Karpas-422 (cell line): Measurements from ENCODE around the gene ATG9B. TPM values are rescaled to one million over a fixed set of nuclear protein-coding genes. Genes with fewer than 3 reads are reported as not detected.
A peak's percentile ranks its signal among the peaks of the same experiment; 100 is the strongest.

Source experiments
- DNase-seq: peaks from one replicate; pipeline ENCODE4 v3.0.0-alpha.2; 2015
- H2AFZ ChIP-seq: fragments of 200-600 bp; sonication (generic); 2 replicates; pipeline ENCODE4 v1.6.1; 2014; ENCODE audit warnings: antibody characterized with exemption, low read length, mixed read lengths
- H3K27ac ChIP-seq: fragments of 200-600 bp; sonication (generic); 2 replicates; pipeline ENCODE4 v1.5.1; 2014; ENCODE audit warnings: mild to moderate bottlenecking, low read length, moderate library complexity
- H3K27me3 ChIP-seq: fragments of 200-600 bp; sonication (generic); 2 replicates; pipeline ENCODE4 v1.6.1; 2014; ENCODE audit warnings: low read length, mixed read lengths
- H3K36me3 ChIP-seq: fragments of 200-600 bp; sonication (generic); 2 replicates; pipeline ENCODE4 v1.6.1; 2014; ENCODE audit warnings: low read length, mixed read lengths; ENCODE audit not compliant: insufficient read depth
- H3K4me1 ChIP-seq: fragments of 200-600 bp; sonication (generic); 2 replicates; pipeline ENCODE4 v1.6.1; 2014; ENCODE audit warnings: mild to moderate bottlenecking, low read length, mixed read lengths
- H3K4me2 ChIP-seq: fragments of 200-600 bp; sonication (generic); 2 replicates; pipeline ENCODE4 v1.6.1; 2014; ENCODE audit warnings: low read length, low read depth, mild to moderate bottlenecking; ENCODE audit not compliant: poor library complexity, severe bottlenecking
- H3K4me3 ChIP-seq: fragments of 200-600 bp; sonication (generic); 2 replicates; pipeline ENCODE4 v1.5.1; 2014; ENCODE audit warnings: mild to moderate bottlenecking, antibody characterized with exemption, low read length, mixed read lengths
- H3K79me2 ChIP-seq: fragments of 200-600 bp; sonication (generic); 2 replicates; pipeline ENCODE4 v1.6.1; 2014; ENCODE audit warnings: mild to moderate bottlenecking, low read length, mixed read lengths
- H3K9ac ChIP-seq: fragments of 200-600 bp; sonication (generic); 2 replicates; pipeline ENCODE4 v1.6.0; 2014; ENCODE audit warnings: low read length
- H3K9me2 ChIP-seq: fragments of 200-600 bp; sonication (generic), shearing (Covaris generic); replicated peaks from 2 replicates; pipeline ENCODE4 v1.6.0; 2014; ENCODE audit warnings: mild to moderate bottlenecking, low read length, moderate library complexity; ENCODE audit not compliant: insufficient read depth
- H3K9me3 ChIP-seq: fragments of 300-700, 200-600 bp; sonication (generic); 2 replicates; pipeline ENCODE4 v1.6.1; 2014; ENCODE audit warnings: low read length, mixed read lengths
- H4K20me1 ChIP-seq: fragments of 200-600 bp; sonication (generic); 2 replicates; pipeline ENCODE4 v1.6.1; 2014; ENCODE audit warnings: mild to moderate bottlenecking, antibody characterized with exemption, low read length, low read depth; ENCODE audit not compliant: insufficient read depth
- total RNA-seq: library from RNA; depleted of rRNA; stranded (reverse); fragments of >200 nt; shearing (Covaris generic); gene quantifications from 2 replicates; pipeline ENCODE4 v1.2.3, GENCODE V29; 2014; ENCODE audit warnings: low replicate concordance

ATG9B gene
- total RNA-seq, 1 experiment from 2014 or later, result 0.78 TPM

GRCh38 chr7:150988230-150989226, 35.8 kb downstream of the ATG9B start:
- peak; percentile 88 for DNase-seq
- H3K4me3 ChIP-seq, result no peak overlapping the region

GRCh38 chr7:150986556-150986955, 37.7 kb downstream of the ATG9B start:
- H3K36me3 ChIP-seq, result no peaks in the 10 kb centered on the region
- H3K9ac ChIP-seq, result no peak overlapping the region
- H3K4me2 ChIP-seq, result no peak overlapping the region
- no peaks in the 10 kb centered on the region for H3K27me3 ChIP-seq
- H3K9me3 ChIP-seq, result no peaks in the 10 kb centered on the region
- no peak overlapping the region for H3K27ac ChIP-seq
- 0 out of 2 replicates have a peak, but pooled peaks cover 5% of the 10 kb centered on the region for H3K4me1 ChIP-seq
- no peaks in the 10 kb centered on the region for H3K9me2 ChIP-seq
- no peak overlapping the region for H2AFZ ChIP-seq
- H4K20me1 ChIP-seq, result peaks cover 11% of the 10 kb centered on the region; the same call in 1 of the 2 replicates
- H3K4me3 ChIP-seq, result no peak overlapping the region
- H3K79me2 ChIP-seq, result no peaks in the 10 kb centered on the region
- no peak for DNase-seq

More at GRCh38 chr7:150988230-150989226, 35.8 kb downstream of the ATG9B start:
- peaks cover 11% of the 10 kb centered on the region; the same call in 1 of the 2 replicates for H4K20me1 ChIP-seq
- H3K27ac ChIP-seq, result no peak overlapping the region
- H3K79me2 ChIP-seq, result no peaks in the 10 kb centered on the region
- H2AFZ ChIP-seq, result no peak overlapping the region
- no peaks in the 10 kb centered on the region for H3K9me2 ChIP-seq
- no peaks in the 10 kb centered on the region for H3K27me3 ChIP-seq
- no peak overlapping the region for H3K9ac ChIP-seq
- H3K36me3 ChIP-seq, result no peaks in the 10 kb centered on the region
- H3K4me1 ChIP-seq, result 0 out of 2 replicates have a peak, but pooled peaks cover 5% of the 10 kb centered on the region
- H3K9me3 ChIP-seq, result no peaks in the 10 kb centered on the region
- H3K4me2 ChIP-seq, result no peak overlapping the region

GRCh38 chr7:150986099-150986512, 38.2 kb downstream of the ATG9B start:
- H3K4me3 ChIP-seq, result no peak overlapping the region
- H3K4me2 ChIP-seq, result no peak overlapping the region
- no peaks in the 10 kb centered on the region for H3K27me3 ChIP-seq
- no peak overlapping the region for H3K9ac ChIP-seq
- H3K9me3 ChIP-seq, result no peaks in the 10 kb centered on the region
- 0 out of 2 replicates have a peak, but pooled peaks cover 5% of the 10 kb centered on the region for H3K4me1 ChIP-seq
- no peaks in the 10 kb centered on the region for H3K79me2 ChIP-seq
- H3K9me2 ChIP-seq, result no peaks in the 10 kb centered on the region
- no peak overlapping the region for H2AFZ ChIP-seq
- peak; percentile 85 for DNase-seq
- no peak overlapping the region for H3K27ac ChIP-seq
- H3K36me3 ChIP-seq, result no peaks in the 10 kb centered on the region
- peaks cover 11% of the 10 kb centered on the region; the same call in 1 of the 2 replicates for H4K20me1 ChIP-seq

GRCh38 chr7:150983893-150984368, 40.4 kb downstream of the ATG9B start:
- H2AFZ ChIP-seq, result no peak overlapping the region
- no peaks in the 10 kb centered on the region for H3K36me3 ChIP-seq
- DNase-seq, result peak; percentile 81
- no peak overlapping the region for H3K4me2 ChIP-seq
- no peaks in the 10 kb centered on the region for H3K27me3 ChIP-seq
- H4K20me1 ChIP-seq, result peaks cover 16% of the 10 kb centered on the region; the same call in 1 of the 2 replicates
- no peaks in the 10 kb centered on the region for H3K9me2 ChIP-seq
- H3K9ac ChIP-seq, result no peak overlapping the region
- H3K4me1 ChIP-seq, result peaks cover 8% of the 10 kb centered on the region
- H3K27ac ChIP-seq, result no peak overlapping the region
- H3K79me2 ChIP-seq, result no peaks in the 10 kb centered on the region
- H3K9me3 ChIP-seq, result no peaks in the 10 kb centered on the region
- H3K4me3 ChIP-seq, result no peak overlapping the region

GRCh38 chr7:150982351-150982750, 41.9 kb downstream of the ATG9B start:
- no peak overlapping the region for H3K27ac ChIP-seq
- H4K20me1 ChIP-seq, result peaks cover 16% of the 10 kb centered on the region; the same call in 1 of the 2 replicates
- no peak overlapping the region for H3K4me2 ChIP-seq
- H3K4me3 ChIP-seq, result no peak overlapping the region
- no peak for DNase-seq
- H3K9ac ChIP-seq, result no peak overlapping the region
- no peaks in the 10 kb centered on the region for H3K9me2 ChIP-seq
- no peaks in the 10 kb centered on the region for H3K27me3 ChIP-seq
- no peaks in the 10 kb centered on the region for H3K36me3 ChIP-seq
- no peaks in the 10 kb centered on the region for H3K79me2 ChIP-seq
- peaks cover 11% of the 10 kb centered on the region for H3K4me1 ChIP-seq
- no peaks in the 10 kb centered on the region for H3K9me3 ChIP-seq
- no peak overlapping the region for H2AFZ ChIP-seq

- no peak for DNase-seq
- Histone ChIP-seq H3K9ac (no peak overlapping the region), H3K9me3 (no peaks in the 10 kb centered on the region), H3K4me3 (no peak overlapping the region), H2AFZ (no peak overlapping the region), H4K20me1 (peaks cover 16% of the 10 kb centered on the region; the same call in 1 of the 2 replicates), H3K4me1 (peaks cover 17% of the 10 kb centered on the region), H3K79me2 (no peaks in the 10 kb centered on the region), H3K9me2 (no peaks in the 10 kb centered on the region), H3K27ac (no peak overlapping the region), H3K4me2 (no peak overlapping the region), H3K36me3 (no peaks in the 10 kb centered on the region), H3K27me3 (no peaks in the 10 kb centered on the region)
Measured at GRCh38 chr7:150981644-150982043, 42.6 kb downstream of the ATG9B start.

- Histone ChIP-seq H3K9me2 (no peaks in the 10 kb centered on the region), H3K27ac (no peak overlapping the region), H2AFZ (no peak overlapping the region), H3K27me3 (no peaks in the 10 kb centered on the region), H3K9me3 (no peaks in the 10 kb centered on the region), H3K79me2 (no peaks in the 10 kb centered on the region), H3K36me3 (no peaks in the 10 kb centered on the region), H3K4me3 (no peak overlapping the region), H3K9ac (no peak overlapping the region), H3K4me1 (peaks cover 18% of the 10 kb centered on the region), H4K20me1 (0 out of 2 replicates have a peak, but pooled peaks cover 11% of the 10 kb centered on the region), H3K4me2 (no peak overlapping the region)
- no peak for DNase-seq
Measured at GRCh38 chr7:150980663-150981062, 43.6 kb downstream of the ATG9B start.

GRCh38 chr7:150979713-150980390, 44.4 kb downstream of the ATG9B start:
- H3K4me2 ChIP-seq, result no peak overlapping the region
- H3K27me3 ChIP-seq, result no peaks in the 10 kb centered on the region
- H3K9me2 ChIP-seq, result no peaks in the 10 kb centered on the region
- H3K79me2 ChIP-seq, result no peaks in the 10 kb centered on the region
- peaks cover 26% of the 10 kb centered on the region for H3K4me1 ChIP-seq
- H3K36me3 ChIP-seq, result no peaks in the 10 kb centered on the region
- DNase-seq, result no peak
- H3K9me3 ChIP-seq, result no peaks in the 10 kb centered on the region
- H3K9ac ChIP-seq, result no peak overlapping the region
- H2AFZ ChIP-seq, result no peak overlapping the region
- 0 out of 2 replicates have a peak, but pooled peaks cover 10% of the 10 kb centered on the region for H4K20me1 ChIP-seq
- H3K4me3 ChIP-seq, result no peak overlapping the region
- no peak overlapping the region for H3K27ac ChIP-seq
